Measurements from ENCODE around the gene IKZF2.

DNA sequence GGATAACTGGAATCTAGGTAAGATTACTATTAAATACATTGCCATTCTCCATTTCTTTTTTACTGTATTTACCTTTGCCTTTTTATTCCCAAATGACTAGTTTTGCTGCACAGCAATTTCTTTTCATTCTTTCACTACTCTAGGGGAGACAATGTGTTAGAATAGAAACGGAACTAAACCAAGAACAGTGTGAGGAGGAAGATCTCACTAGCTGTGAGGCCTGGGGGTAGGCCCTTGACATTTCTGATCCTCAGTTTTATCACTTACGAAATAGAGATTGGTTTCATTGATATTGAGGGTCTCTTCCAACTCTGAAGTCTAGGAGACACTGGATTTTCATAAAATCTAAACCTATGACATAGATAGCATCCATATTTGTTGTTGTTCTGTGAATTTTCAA, 191.1 kb downstream of the IKZF2 start:
- TF ChIP-seq, protein P1, sequence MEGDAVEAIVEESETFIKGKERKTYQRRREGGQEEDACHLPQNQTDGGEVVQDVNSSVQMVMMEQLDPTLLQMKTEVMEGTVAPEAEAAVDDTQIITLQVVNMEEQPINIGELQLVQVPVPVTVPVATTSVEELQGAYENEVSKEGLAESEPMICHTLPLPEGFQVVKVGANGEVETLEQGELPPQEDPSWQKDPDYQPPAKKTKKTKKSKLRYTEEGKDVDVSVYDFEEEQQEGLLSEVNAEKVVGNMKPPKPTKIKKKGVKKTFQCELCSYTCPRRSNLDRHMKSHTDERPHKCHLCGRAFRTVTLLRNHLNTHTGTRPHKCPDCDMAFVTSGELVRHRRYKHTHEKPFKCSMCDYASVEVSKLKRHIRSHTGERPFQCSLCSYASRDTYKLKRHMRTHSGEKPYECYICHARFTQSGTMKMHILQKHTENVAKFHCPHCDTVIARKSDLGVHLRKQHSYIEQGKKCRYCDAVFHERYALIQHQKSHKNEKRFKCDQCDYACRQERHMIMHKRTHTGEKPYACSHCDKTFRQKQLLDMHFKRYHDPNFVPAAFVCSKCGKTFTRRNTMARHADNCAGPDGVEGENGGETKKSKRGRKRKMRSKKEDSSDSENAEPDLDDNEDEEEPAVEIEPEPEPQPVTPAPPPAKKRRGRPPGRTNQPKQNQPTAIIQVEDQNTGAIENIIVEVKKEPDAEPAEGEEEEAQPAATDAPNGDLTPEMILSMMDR (IDR thresholded peaks at IDR 0.05; ENCODE audit: low read depth, low read length, missing input control) = no peak
- no peak for TF ChIP-seq GABPA (IDR thresholded peaks at IDR 0.05 in 1 of 2, conservative IDR thresholded peaks at IDR 0.05 in 1 of 2)
- TF ChIP-seq, protein P2, sequence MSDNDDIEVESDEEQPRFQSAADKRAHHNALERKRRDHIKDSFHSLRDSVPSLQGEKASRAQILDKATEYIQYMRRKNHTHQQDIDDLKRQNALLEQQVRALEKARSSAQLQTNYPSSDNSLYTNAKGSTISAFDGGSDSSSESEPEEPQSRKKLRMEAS (IDR thresholded peaks at IDR 0.05) = no peak
